ENCODE results near the gene AARS1. TPM values are rescaled to one million over a fixed set of nuclear protein-coding genes. Genes with fewer than 3 reads are reported as not detected.

AARS1 gene
- total and polyA plus RNA-seq, 10 of the 15 experiments (the other 5 are each of a cell fraction or from before 2014, with no cell fraction given) = 21.5 to 143 (median 96.9) TPM

DNA sequence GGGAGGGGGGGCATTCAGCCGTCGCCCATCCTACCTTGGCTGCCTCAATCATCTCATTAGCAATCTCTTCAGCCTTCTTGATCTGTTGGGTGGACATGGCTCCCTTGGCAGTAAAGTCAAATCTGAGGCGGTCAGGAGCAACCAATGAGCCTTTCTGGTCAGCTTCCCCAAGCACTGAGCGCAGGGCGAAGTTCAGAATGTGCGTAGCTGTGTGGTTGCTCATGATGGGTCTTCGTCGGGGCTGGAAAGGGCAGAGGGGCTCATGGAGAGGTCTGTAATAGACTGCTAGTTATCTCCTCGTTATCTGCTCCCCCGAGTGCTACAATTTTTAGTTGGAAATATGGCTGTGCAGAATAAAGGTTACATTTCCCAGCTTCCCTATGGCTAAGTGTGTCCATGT lies 30.4 kb downstream of the AARS1 start:
- FAIRE-seq (no peak), ATAC-seq (no peak), DNase-seq (ENCODE audit: low read depth, low spot score) (no peak)
- H3K4me2 ChIP-seq (ENCODE audit: control insufficient read depth, insufficient read depth) = no peak overlapping the region
- ChIA-PET RAD21 (ENCODE audit: unreplicated experiment) (no interaction called here), CTCF (interaction anchor here (2.2 kb wide), 1 partner anchor 8 kb away, joined by 8 read pairs; no protein-coding TSS in a partner anchor), POLR2A (no interaction called here), SMC1A (ENCODE audit: uncharacterized antibody, unreplicated experiment) (no interaction called here)
- H3K36me3 ChIP-seq (ENCODE audit: control insufficient read depth in 2 of 2, insufficient read depth in 2 of 2, low read length in 1 of 2) = peaks cover 33 to 39% of the 10 kb centered on the region in 2 experiments
- in situ Hi-C loops (cut with MboI) (no loop called here), intact Hi-C loops (cut with micrococcal nuclease; ENCODE audit: unreplicated experiment) (loop anchor here (10.0 kb wide), 1 partner anchor 94 kb away; no protein-coding TSS in a partner anchor)
- no TSS peak for BruUV-seq (replicated peaks)
- no peak overlapping the region for H3K27ac ChIP-seq (ENCODE audit: control insufficient read depth, insufficient read depth)
- no peaks in the 10 kb centered on the region for H3K9me3 ChIP-seq (replicated peaks; ENCODE audit: control insufficient read depth, insufficient read depth, low read length)
- H3K4me1 ChIP-seq (ENCODE audit: control insufficient read depth, insufficient read depth, low read length) = no peaks in the 10 kb centered on the region
- 97% methylated on average over 10 of the region's 10 CpGs for WGBS (ENCODE audit: insufficient coverage, insufficient replicate concordance, low lambda C conversion rate, missing lambda C conversion rate)
- H3K9ac ChIP-seq (ENCODE audit: control insufficient read depth, insufficient read depth, low read length) = no peak overlapping the region
- no peak overlapping the region for H3K4me3 ChIP-seq
- H3K79me2 ChIP-seq (ENCODE audit: control insufficient read depth, insufficient read depth, low read length) = no peaks in the 10 kb centered on the region
- H2AFZ ChIP-seq (ENCODE audit: control insufficient read depth, low read depth, low read length) = no peak overlapping the region
- no peaks in the 10 kb centered on the region for H3K27me3 ChIP-seq (replicated peaks in 1 of 2; ENCODE audit: control insufficient read depth in 2 of 2, insufficient read depth in 2 of 2, low read length in 1 of 2)
- no peaks in the 10 kb centered on the region for H4K20me1 ChIP-seq (ENCODE audit: control insufficient read depth, insufficient read depth)
- TF ChIP-seq, protein P1, sequence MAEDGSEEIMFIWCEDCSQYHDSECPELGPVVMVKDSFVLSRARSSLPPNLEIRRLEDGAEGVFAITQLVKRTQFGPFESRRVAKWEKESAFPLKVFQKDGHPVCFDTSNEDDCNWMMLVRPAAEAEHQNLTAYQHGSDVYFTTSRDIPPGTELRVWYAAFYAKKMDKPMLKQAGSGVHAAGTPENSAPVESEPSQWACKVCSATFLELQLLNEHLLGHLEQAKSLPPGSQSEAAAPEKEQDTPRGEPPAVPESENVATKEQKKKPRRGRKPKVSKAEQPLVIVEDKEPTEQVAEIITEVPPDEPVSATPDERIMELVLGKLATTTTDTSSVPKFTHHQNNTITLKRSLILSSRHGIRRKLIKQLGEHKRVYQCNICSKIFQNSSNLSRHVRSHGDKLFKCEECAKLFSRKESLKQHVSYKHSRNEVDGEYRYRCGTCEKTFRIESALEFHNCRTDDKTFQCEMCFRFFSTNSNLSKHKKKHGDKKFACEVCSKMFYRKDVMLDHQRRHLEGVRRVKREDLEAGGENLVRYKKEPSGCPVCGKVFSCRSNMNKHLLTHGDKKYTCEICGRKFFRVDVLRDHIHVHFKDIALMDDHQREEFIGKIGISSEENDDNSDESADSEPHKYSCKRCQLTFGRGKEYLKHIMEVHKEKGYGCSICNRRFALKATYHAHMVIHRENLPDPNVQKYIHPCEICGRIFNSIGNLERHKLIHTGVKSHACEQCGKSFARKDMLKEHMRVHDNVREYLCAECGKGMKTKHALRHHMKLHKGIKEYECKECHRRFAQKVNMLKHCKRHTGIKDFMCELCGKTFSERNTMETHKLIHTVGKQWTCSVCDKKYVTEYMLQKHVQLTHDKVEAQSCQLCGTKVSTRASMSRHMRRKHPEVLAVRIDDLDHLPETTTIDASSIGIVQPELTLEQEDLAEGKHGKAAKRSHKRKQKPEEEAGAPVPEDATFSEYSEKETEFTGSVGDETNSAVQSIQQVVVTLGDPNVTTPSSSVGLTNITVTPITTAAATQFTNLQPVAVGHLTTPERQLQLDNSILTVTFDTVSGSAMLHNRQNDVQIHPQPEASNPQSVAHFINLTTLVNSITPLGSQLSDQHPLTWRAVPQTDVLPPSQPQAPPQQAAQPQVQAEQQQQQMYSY (CRISPR knock-in tag; IDR thresholded peaks at IDR 0.05) = no peak
- TF ChIP-seq POLR2AphosphoS2 (IDR thresholded peaks at IDR 0.05; ENCODE audit: low read depth, low read length) = no peak
- no peak for TF ChIP-seq BCL11A (IDR thresholded peaks at IDR 0.05; ENCODE audit: low read depth, low read length)
- no peak for TF ChIP-seq WRNIP1 (IDR thresholded peaks at IDR 0.05; ENCODE audit: borderline replicate concordance, low read depth, low read length)
- TF ChIP-seq, protein P2, sequence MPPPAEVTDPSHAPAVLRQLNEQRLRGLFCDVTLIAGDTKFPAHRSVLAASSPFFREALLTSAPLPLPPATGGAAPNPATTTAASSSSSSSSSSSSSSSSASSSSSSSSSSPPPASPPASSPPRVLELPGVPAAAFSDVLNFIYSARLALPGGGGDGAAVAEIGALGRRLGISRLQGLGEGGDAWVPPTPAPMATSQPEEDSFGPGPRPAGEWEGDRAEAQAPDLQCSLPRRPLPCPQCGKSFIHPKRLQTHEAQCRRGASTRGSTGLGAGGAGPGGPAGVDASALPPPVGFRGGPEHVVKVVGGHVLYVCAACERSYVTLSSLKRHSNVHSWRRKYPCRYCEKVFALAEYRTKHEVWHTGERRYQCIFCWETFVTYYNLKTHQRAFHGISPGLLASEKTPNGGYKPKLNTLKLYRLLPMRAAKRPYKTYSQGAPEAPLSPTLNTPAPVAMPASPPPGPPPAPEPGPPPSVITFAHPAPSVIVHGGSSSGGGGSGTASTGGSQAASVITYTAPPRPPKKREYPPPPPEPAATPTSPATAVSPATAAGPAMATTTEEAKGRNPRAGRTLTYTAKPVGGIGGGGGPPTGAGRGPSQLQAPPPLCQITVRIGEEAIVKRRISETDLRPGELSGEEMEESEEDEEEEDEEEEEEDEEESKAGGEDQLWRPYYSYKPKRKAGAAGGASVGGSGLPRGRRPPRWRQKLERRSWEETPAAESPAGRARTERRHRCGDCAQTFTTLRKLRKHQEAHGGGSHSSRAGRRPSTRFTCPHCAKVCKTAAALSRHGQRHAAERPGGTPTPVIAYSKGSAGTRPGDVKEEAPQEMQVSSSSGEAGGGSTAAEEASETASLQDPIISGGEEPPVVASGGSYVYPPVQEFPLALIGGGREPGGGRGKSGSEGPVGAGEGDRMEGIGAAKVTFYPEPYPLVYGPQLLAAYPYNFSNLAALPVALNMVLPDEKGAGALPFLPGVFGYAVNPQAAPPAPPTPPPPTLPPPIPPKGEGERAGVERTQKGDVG (CRISPR knock-in tag; IDR thresholded peaks at IDR 0.05) = no peak
- no peak for TF ChIP-seq ZNF622 (IDR thresholded peaks at IDR 0.05)
- TF ChIP-seq SMARCA5 (IDR thresholded peaks at IDR 0.05) = no peak
- TF ChIP-seq SUZ12 (IDR thresholded peaks at IDR 0.05; ENCODE audit: unreplicated experiment) = no peak
- no peak for TF ChIP-seq CUX1 (IDR thresholded peaks at IDR 0.05; ENCODE audit: insufficient replicate concordance, low read depth, low read length)
- TF ChIP-seq E2F4 (IDR thresholded peaks at IDR 0.05; ENCODE audit: low read depth, low read length) = no peak
- no peak for TF ChIP-seq PAX8 (IDR thresholded peaks at IDR 0.05)
